GM12891 (cell line): Measurements from ENCODE around the gene ZNF764.

ENCODE experiments used
- PAX5 ChIP-seq: IDR thresholded peaks from 2 replicates; pipeline ENCODE4 v1.6.1; 2011; ENCODE audit warnings: low read length, moderate library complexity, mild to moderate bottlenecking; ENCODE audit not compliant: insufficient read depth, severe bottlenecking
- POLR2A ChIP-seq: IDR thresholded peaks from 2 replicates; pipeline ENCODE4 v1.6.1; 2011; ENCODE audit warnings: low read depth, low read length, control low read depth
- POLR2AphosphoS5 ChIP-seq: IDR thresholded peaks from 2 replicates; pipeline ENCODE4 v1.6.1; 2011; ENCODE audit warnings: low read depth, low read length, control low read depth
- POU2F2 ChIP-seq: IDR thresholded peaks from 2 replicates; pipeline ENCODE4 v1.6.1; 2011; ENCODE audit warnings: low read depth, mild to moderate bottlenecking, control low read depth, low read length, moderate library complexity
- SPI1 ChIP-seq: IDR thresholded peaks from 2 replicates; pipeline ENCODE4 v1.6.1; 2011; ENCODE audit warnings: low read depth, low read length, control low read depth
- TAF1 ChIP-seq: IDR thresholded peaks from 2 replicates; pipeline ENCODE4 v1.6.1; 2011; ENCODE audit warnings: low read depth, low read length, control low read depth

GRCh38 chr16:30574678-30575077 lies 16.5 kb upstream of the ZNF764 start:
- TF ChIP-seq POLR2A (no peak), SPI1 (no peak), TAF1 (no peak), POLR2AphosphoS5 (no peak), PAX5 (no peak), POU2F2 (no peak)
